HepG2 (cell line): ENCODE measurements around the gene TM7SF3. TPM values are rescaled to one million over a fixed set of nuclear protein-coding genes. Genes with fewer than 3 reads are reported as not detected.

Experiments
- ARHGAP35 ChIP-seq: sonication (generic); formaldehyde crosslinking; IDR thresholded peaks from 2 replicates; pipeline ENCODE4 v1.9.0; 2022; ENCODE audit warnings: mild to moderate bottlenecking, inconsistent platforms, moderate library complexity, missing genetic modification reagents, borderline replicate concordance
- ATF7 ChIP-seq, 2 experiments: fragments of 450-650 bp in 1 of 2; sonication (generic) in 1 of 2; formaldehyde crosslinking in 1 of 2; IDR thresholded peaks; 2 replicates each; pipeline versions ENCODE4 v1.4.0 to v1.6.1; 2016 to 2020; ENCODE audit warnings: antibody characterized with exemption in 1 of 2, mild to moderate bottlenecking in 1 of 2, missing genetic modification reagents in 1 of 2
- CC2D1A ChIP-seq: sonication (generic); formaldehyde crosslinking; IDR thresholded peaks from 2 replicates; pipeline ENCODE4 v1.8.1; 2023; ENCODE audit warnings: mild to moderate bottlenecking, missing genetic modification reagents
- DR1 ChIP-seq: sonication (generic); formaldehyde crosslinking; IDR thresholded peaks from 2 replicates; pipeline ENCODE4 v1.8.0; 2021; ENCODE audit warnings: mild to moderate bottlenecking, missing genetic modification reagents, inconsistent platforms
- HDAC2 ChIP-seq: sonication (generic); formaldehyde crosslinking; IDR thresholded peaks from 2 replicates; pipeline ENCODE4 v1.4.0; 2020; ENCODE audit warnings: missing genetic modification reagents
- HNF4A ChIP-seq: sonication (generic); formaldehyde crosslinking; IDR thresholded peaks from 2 replicates; pipeline ENCODE4 v1.4.0; 2020; ENCODE audit warnings: missing genetic modification reagents
- HNRNPH1 ChIP-seq: fragments of 200-400 bp; formaldehyde crosslinking; optimal IDR thresholded peaks from 2 replicates; pipeline ENCODE3; 2017; ENCODE audit warnings: mild to moderate bottlenecking, low read depth, low read length
- PHF20 ChIP-seq: sonication (generic); formaldehyde crosslinking; IDR thresholded peaks from 2 replicates; pipeline ENCODE4 v1.5.0; 2020; ENCODE audit warnings: mild to moderate bottlenecking, missing genetic modification reagents
- RBM39 ChIP-seq: fragments of 200-400 bp; formaldehyde crosslinking; IDR thresholded peaks from one replicate; pipeline ENCODE4 v1.6.1; 2018; ENCODE audit warnings: antibody characterized with exemption, mild to moderate bottlenecking, low read depth, low read length; ENCODE audit not compliant: poor library complexity, severe bottlenecking
- REL ChIP-seq: sonication (generic); formaldehyde crosslinking; conservative IDR thresholded peaks from 2 replicates; pipeline ENCODE4 v1.8.0; 2022; ENCODE audit warnings: mild to moderate bottlenecking, missing genetic modification reagents, moderate library complexity
- SAFB2 ChIP-seq: sonication (generic); formaldehyde crosslinking; IDR thresholded peaks from 2 replicates; pipeline ENCODE4 v1.5.1; 2020; ENCODE audit warnings: missing genetic modification reagents, low read depth, mild to moderate bottlenecking, borderline replicate concordance
- SMAD1 ChIP-seq: sonication (generic); formaldehyde crosslinking; IDR thresholded peaks from 2 replicates; pipeline ENCODE4 v1.4.0; 2020; ENCODE audit warnings: missing genetic modification reagents, low read depth, mild to moderate bottlenecking, borderline replicate concordance
- SP4 ChIP-seq: sonication (generic); formaldehyde crosslinking; IDR thresholded peaks from 2 replicates; pipeline ENCODE4 v1.8.1; 2023; ENCODE audit warnings: mild to moderate bottlenecking, missing genetic modification reagents
- ZNF354B ChIP-seq: sonication (generic); formaldehyde crosslinking; IDR thresholded peaks from 2 replicates; pipeline ENCODE4 v1.8.0; 2022; ENCODE audit warnings: mild to moderate bottlenecking, missing genetic modification reagents
- ZNF563 ChIP-seq: sonication (generic); formaldehyde crosslinking; IDR thresholded peaks from 2 replicates; pipeline ENCODE4 v1.8.0; 2022; ENCODE audit warnings: mild to moderate bottlenecking, moderate library complexity, missing genetic modification reagents
- ZNF773 ChIP-seq: sonication (generic); formaldehyde crosslinking; IDR thresholded peaks from 2 replicates; pipeline ENCODE4 v1.4.0; 2020; ENCODE audit warnings: missing genetic modification reagents, borderline replicate concordance
- polyA plus RNA-seq, 8 experiments: library from polyadenylated mRNA; depleted of rRNA in 3 of 8; stranded (reverse) in 7 of 8; unstranded in 1 of 8; fragments of >200 nt; fragmentation: Illumina TruSeq in 4 of 8; extraction: Trizol in 4 of 8; gene quantifications; 2 replicates each; pipeline versions ENCODE4 v1.2.1 to v1.2.3, GENCODE V29; 2011 to 2016; ENCODE audit warnings: low read depth in 4 of 8, missing spikeins in 1 of 8, mixed read lengths in 1 of 8; ENCODE audit not compliant: insufficient read depth in 1 of 8
- total RNA-seq, 5 experiments: library from RNA; depleted of rRNA; stranded (reverse); fragments of >200 nt; fragmentation: Illumina TruSeq; extraction: Trizol; gene quantifications; 2 replicates each; pipeline ENCODE4 v1.2.3, GENCODE V29; 2016; ENCODE audit warnings: low read depth in 1 of 5
- TF ChIP-seq, protein P1 (sequence below): sonication (generic); formaldehyde crosslinking; IDR thresholded peaks from 2 replicates; pipeline ENCODE4 v1.4.0; 2020; ENCODE audit warnings: missing genetic modification reagents, borderline replicate concordance
- TF ChIP-seq, protein P2 (sequence below): sonication (generic); formaldehyde crosslinking; IDR thresholded peaks from 2 replicates; pipeline ENCODE4 v1.8.0; 2022; ENCODE audit warnings: missing genetic modification reagents, low read depth, mild to moderate bottlenecking, borderline replicate concordance
- TF ChIP-seq, protein P3 (sequence below): sonication (generic); formaldehyde crosslinking; IDR thresholded peaks from 2 replicates; pipeline ENCODE4 v1.4.0; 2020; ENCODE audit warnings: missing genetic modification reagents
- TF ChIP-seq, protein P4 (sequence below): sonication (generic); formaldehyde crosslinking; IDR thresholded peaks from 2 replicates; pipeline ENCODE4 v1.5.0; 2020; ENCODE audit warnings: mild to moderate bottlenecking, missing genetic modification reagents, moderate library complexity
- TF ChIP-seq, protein P5 (sequence below): IDR thresholded peaks from 2 replicates; pipeline ENCODE4 v1.6.1; 2016; ENCODE audit warnings: mild to moderate bottlenecking, missing biosample characterization, missing genetic modification reagents

The TM7SF3 gene
- total and polyA plus RNA-seq, 2 of the 13 experiments (the other 11 are each of a cell fraction or from before 2014, with no cell fraction given) = 116 to 142 TPM

DNA sequence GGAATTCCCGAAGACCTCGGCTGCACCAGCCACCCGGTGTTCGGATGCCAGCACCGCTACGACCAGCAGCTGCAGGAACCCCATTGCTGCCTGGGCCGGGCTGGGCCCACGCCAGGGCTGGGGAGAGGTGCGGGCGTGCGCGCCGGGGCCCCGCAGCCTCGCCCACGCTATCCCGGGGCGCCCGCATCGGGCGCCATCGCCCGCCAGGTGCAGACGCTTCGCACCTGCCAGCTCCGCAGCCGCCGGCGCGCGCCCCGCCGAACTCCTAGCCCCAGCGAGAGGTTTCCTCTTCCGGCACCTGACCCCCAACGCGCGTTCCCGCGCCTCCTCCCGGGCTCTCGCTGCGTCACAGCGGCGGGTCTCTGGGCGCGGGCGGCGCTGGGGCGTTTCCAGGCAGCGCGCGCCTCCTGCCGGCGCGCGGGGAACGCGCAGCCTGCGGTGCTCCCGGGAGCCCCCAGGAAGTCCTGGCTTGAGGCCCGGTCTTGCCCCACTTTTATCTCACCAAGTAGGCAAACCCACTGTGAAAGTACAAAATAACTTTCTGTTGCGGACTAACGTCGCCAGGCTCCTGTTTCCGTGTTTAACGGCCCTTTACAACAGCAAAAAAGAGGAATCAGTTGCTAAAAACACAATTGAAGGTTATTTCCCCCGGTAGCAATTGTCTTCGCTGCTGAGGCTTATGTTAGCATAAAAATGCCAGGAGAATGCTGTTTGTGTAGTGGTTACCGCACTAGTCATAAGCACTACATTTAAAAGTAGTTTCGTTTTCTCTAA is at the start of gene TM7SF3 (continued):
- no peak for TF ChIP-seq HNRNPH1
- TF ChIP-seq PHF20 (CRISPR knock-in tag) = 0 out of 2 replicates have a peak, but pooled peaks have one; percentile 24
- no peak for TF ChIP-seq CC2D1A (CRISPR knock-in tag)
- TF ChIP-seq, protein P1, sequence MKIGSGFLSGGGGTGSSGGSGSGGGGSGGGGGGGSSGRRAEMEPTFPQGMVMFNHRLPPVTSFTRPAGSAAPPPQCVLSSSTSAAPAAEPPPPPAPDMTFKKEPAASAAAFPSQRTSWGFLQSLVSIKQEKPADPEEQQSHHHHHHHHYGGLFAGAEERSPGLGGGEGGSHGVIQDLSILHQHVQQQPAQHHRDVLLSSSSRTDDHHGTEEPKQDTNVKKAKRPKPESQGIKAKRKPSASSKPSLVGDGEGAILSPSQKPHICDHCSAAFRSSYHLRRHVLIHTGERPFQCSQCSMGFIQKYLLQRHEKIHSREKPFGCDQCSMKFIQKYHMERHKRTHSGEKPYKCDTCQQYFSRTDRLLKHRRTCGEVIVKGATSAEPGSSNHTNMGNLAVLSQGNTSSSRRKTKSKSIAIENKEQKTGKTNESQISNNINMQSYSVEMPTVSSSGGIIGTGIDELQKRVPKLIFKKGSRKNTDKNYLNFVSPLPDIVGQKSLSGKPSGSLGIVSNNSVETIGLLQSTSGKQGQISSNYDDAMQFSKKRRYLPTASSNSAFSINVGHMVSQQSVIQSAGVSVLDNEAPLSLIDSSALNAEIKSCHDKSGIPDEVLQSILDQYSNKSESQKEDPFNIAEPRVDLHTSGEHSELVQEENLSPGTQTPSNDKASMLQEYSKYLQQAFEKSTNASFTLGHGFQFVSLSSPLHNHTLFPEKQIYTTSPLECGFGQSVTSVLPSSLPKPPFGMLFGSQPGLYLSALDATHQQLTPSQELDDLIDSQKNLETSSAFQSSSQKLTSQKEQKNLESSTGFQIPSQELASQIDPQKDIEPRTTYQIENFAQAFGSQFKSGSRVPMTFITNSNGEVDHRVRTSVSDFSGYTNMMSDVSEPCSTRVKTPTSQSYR (CRISPR knock-in tag) = 0 out of 2 replicates have a peak, but pooled peaks have one; percentile 46
- TF ChIP-seq HNF4A = peak; percentile 14; the same call in 1 of the 2 replicates
- TF ChIP-seq REL (CRISPR knock-in tag) = 0 out of 2 replicates have a peak, but pooled peaks have one; percentile 65
- TF ChIP-seq SMAD1 (CRISPR knock-in tag) = peak; percentile 96
- TF ChIP-seq ARHGAP35 (CRISPR knock-in tag) = no peak
- TF ChIP-seq HDAC2 (CRISPR knock-in tag) = peak; percentile 19; the same call in 1 of the 2 replicates
- peak; percentile 52 for TF ChIP-seq RBM39
- TF ChIP-seq SAFB2 (CRISPR knock-in tag) = no peak; the same call in 1 of the 2 replicates
- TF ChIP-seq ZNF773 = peak; percentile 82; the same call in 1 of the 2 replicates
- TF ChIP-seq ZNF354B (CRISPR knock-in tag) = 0 out of 2 replicates have a peak, but pooled peaks have one; percentile 28
- 0 out of 2 replicates have a peak, but pooled peaks have one; percentile 57 for TF ChIP-seq SP4
- TF ChIP-seq ATF7 (IDR thresholded peaks at IDR 0.05) = no peak
- no peak for TF ChIP-seq ATF7 (CRISPR knock-in tag; IDR thresholded peaks at IDR 0.05)
- TF ChIP-seq, protein P2, sequence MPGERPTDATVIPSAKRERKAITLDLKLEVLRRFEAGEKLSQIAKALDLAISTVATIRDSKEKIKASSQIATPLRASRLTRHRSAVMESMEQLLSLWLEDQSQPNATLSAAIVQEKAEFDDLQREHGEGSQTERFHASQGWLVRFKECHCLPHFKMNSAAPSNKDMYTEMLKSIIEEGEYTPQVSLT (CRISPR knock-in tag) = no peak; the same call in 1 of the 2 replicates
- TF ChIP-seq ZNF563 (CRISPR knock-in tag) = peak; percentile 85
- TF ChIP-seq, protein P3, sequence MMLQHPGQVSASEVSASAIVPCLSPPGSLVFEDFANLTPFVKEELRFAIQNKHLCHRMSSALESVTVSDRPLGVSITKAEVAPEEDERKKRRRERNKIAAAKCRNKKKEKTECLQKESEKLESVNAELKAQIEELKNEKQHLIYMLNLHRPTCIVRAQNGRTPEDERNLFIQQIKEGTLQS (CRISPR knock-in tag) = peak; percentile 11; the same call in 1 of the 2 replicates
- TF ChIP-seq, protein P4, sequence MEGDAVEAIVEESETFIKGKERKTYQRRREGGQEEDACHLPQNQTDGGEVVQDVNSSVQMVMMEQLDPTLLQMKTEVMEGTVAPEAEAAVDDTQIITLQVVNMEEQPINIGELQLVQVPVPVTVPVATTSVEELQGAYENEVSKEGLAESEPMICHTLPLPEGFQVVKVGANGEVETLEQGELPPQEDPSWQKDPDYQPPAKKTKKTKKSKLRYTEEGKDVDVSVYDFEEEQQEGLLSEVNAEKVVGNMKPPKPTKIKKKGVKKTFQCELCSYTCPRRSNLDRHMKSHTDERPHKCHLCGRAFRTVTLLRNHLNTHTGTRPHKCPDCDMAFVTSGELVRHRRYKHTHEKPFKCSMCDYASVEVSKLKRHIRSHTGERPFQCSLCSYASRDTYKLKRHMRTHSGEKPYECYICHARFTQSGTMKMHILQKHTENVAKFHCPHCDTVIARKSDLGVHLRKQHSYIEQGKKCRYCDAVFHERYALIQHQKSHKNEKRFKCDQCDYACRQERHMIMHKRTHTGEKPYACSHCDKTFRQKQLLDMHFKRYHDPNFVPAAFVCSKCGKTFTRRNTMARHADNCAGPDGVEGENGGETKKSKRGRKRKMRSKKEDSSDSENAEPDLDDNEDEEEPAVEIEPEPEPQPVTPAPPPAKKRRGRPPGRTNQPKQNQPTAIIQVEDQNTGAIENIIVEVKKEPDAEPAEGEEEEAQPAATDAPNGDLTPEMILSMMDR (CRISPR knock-in tag) = peak; percentile 85
- TF ChIP-seq DR1 = peak; percentile 26; the same call in 1 of the 2 replicates
- TF ChIP-seq, protein P5, sequence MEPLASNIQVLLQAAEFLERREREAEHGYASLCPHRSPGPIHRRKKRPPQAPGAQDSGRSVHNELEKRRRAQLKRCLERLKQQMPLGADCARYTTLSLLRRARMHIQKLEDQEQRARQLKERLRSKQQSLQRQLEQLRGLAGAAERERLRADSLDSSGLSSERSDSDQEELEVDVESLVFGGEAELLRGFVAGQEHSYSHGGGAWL (CRISPR knock-in tag) = peak; percentile 81; the same call in 1 of the 2 replicates
